HG02981 (cell line): ENCODE data around the gene RAD23B.

Experiments
- ATAC-seq: cut with Tn5 transposase; IDR thresholded peaks from one replicate; pipeline ENCODE4 v1.9.1; 2021; ENCODE audit warnings: mild to moderate bottlenecking, moderate library complexity; ENCODE audit not compliant: unreplicated experiment

RAD23B gene

GRCh38 chr9:107266624-107267368 lies 16.3 kb upstream of the RAD23B start:
- no peak for ATAC-seq

GRCh38 chr9:107268560-107268959 lies 14.5 kb upstream of the RAD23B start:
- ATAC-seq: no peak

- ATAC-seq: no peak
These were observed 13.8 kb upstream of the RAD23B start for GRCh38 chr9:107269254-107269653.

GRCh38 chr9:107269681-107270080 lies 13.4 kb upstream of the RAD23B start:
- no peak for ATAC-seq

GRCh38 chr9:107270082-107270481 lies 13.0 kb upstream of the RAD23B start:
- no peak for ATAC-seq

- ATAC-seq: no peak
These were observed 12.5 kb upstream of the RAD23B start for GRCh38 chr9:107270580-107270979.

GRCh38 chr9:107273634-107274033 lies 9.4 kb upstream of the RAD23B start:
- no peak for ATAC-seq

GRCh38 chr9:107274096-107274495 lies 9.0 kb upstream of the RAD23B start:
- no peak for ATAC-seq

GRCh38 chr9:107274953-107275422 lies 8.1 kb upstream of the RAD23B start:
- ATAC-seq: no peak

GRCh38 chr9:107275530-107275929 lies 7.5 kb upstream of the RAD23B start:
- ATAC-seq: no peak

GRCh38 chr9:107276966-107277710 lies 5.9 kb upstream of the RAD23B start:
- ATAC-seq: no peak

GRCh38 chr9:107277801-107278200 lies 5.3 kb upstream of the RAD23B start:
- no peak for ATAC-seq

- no peak for ATAC-seq
These were observed 4.0 kb upstream of the RAD23B start for GRCh38 chr9:107279086-107279485.

- no peak for ATAC-seq
These were observed 2.5 kb upstream of the RAD23B start for GRCh38 chr9:107280543-107280942.

GRCh38 chr9:107281184-107281583 lies 1.9 kb upstream of the RAD23B start:
- ATAC-seq: no peak

GRCh38 chr9:107281922-107282667 lies 984 bp upstream of the RAD23B start:
- no peak for ATAC-seq

- peak; percentile 36 for ATAC-seq
These were observed 841 bp downstream of the RAD23B start for GRCh38 chr9:107283623-107284616.

- ATAC-seq: no peak
These were observed 1.6 kb downstream of the RAD23B start for GRCh38 chr9:107284636-107285035.

- no peak for ATAC-seq
These were observed 2.2 kb downstream of the RAD23B start for GRCh38 chr9:107285286-107285685.

- no peak for ATAC-seq
These were observed 3.0 kb downstream of the RAD23B start for GRCh38 chr9:107286057-107286456.
